PC-3 (cell line): ENCODE data around the gene NASP. TPM values are rescaled to one million over a fixed set of nuclear protein-coding genes. Genes with fewer than 3 reads are reported as not detected.
"Not testable (repeated sequence)": the region's sequence is repeated elsewhere in the genome, so short reads cannot be mapped to it uniquely, and the experiment has no call there.

Source experiments
- ATAC-seq: fragments of 200-7000 bp; cut with Tn5 transposase; 2 replicates; pipeline ENCODE4 v1.9.1; 2020; ENCODE audit warnings: mild to moderate bottlenecking, moderate library complexity
- BruUV-seq: library from RNA; stranded (reverse); fragments of 400-500 nt; replicated peaks from 2 replicates; lab custom pipeline; 2021; lab: Mats Ljungman, UMichigan
- CTCF ChIA-PET: fragments of 300-600 bp; sonication (Branson Sonifier 250); formaldehyde crosslinking; loops from one replicate; lab custom pipeline; 2022; ENCODE audit warnings: antibody characterized with exemption; lab: Charles Lee
- POLR2A ChIA-PET: fragments of 300-600 bp; sonication (Branson Sonifier 250); formaldehyde crosslinking; loops from one replicate; lab custom pipeline; 2022; ENCODE audit warnings: antibody characterized with exemption; ENCODE audit not compliant: unreplicated experiment; lab: Charles Lee
- DNase-seq: peaks from one replicate; pipeline ENCODE4 v3.0.0-alpha.2; 2015
- H2AFZ ChIP-seq: fragments of 300-600 bp; sonication (generic); 2 replicates; pipeline ENCODE4 v1.6.0; 2016; ENCODE audit warnings: antibody characterized with exemption, low read length
- H3F3A ChIP-seq: fragments of 300-600 bp; sonication (generic); one replicate; pipeline ENCODE4 v1.6.0; 2017; ENCODE audit warnings: antibody characterized with exemption, low read length, control low read depth, mild to moderate bottlenecking; ENCODE audit not compliant: unreplicated experiment
- H3K27ac ChIP-seq: fragments of 300-600 bp; sonication (generic); 2 replicates; pipeline ENCODE4 v1.5.1; 2016; ENCODE audit warnings: mild to moderate bottlenecking, low read length
- H3K27me3 ChIP-seq: fragments of 300-600 bp; sonication (generic); 2 replicates; pipeline ENCODE4 v1.6.1; 2016; ENCODE audit warnings: low read length, mixed read lengths
- H3K36me3 ChIP-seq: fragments of 300-600 bp; sonication (generic); 2 replicates; pipeline ENCODE4 v1.6.1; 2016; ENCODE audit warnings: low read depth, mixed run types, low read length, mixed read lengths
- H3K4me1 ChIP-seq: fragments of 300-600 bp; sonication (generic); 2 replicates; pipeline ENCODE4 v1.5.1; 2016; ENCODE audit warnings: low read length; ENCODE audit not compliant: insufficient read depth
- H3K4me2 ChIP-seq: fragments of 300-600 bp; sonication (generic); 2 replicates; pipeline ENCODE4 v1.6.0; 2016; ENCODE audit warnings: low read length
- H3K4me3 ChIP-seq: fragments of 300-600 bp; sonication (generic); 2 replicates; pipeline ENCODE4 v1.5.1; 2016; ENCODE audit warnings: mild to moderate bottlenecking, low read length, mixed read lengths
- H3K79me2 ChIP-seq: fragments of 300-600 bp; sonication (generic); 2 replicates; pipeline ENCODE4 v1.6.1; 2017; ENCODE audit warnings: low read length, mixed read lengths
- H3K9ac ChIP-seq: fragments of 300-600 bp; sonication (generic); 2 replicates; pipeline ENCODE4 v1.6.0; 2016; ENCODE audit warnings: mild to moderate bottlenecking, low read length
- H3K9me2 ChIP-seq: fragments of 300-600 bp; sonication (generic); replicated peaks from 2 replicates; pipeline ENCODE4 v1.6.1; 2016; ENCODE audit warnings: mixed run types, low read length, mixed read lengths
- H3K9me3 ChIP-seq: fragments of 300-600 bp; sonication (generic); 2 replicates; pipeline ENCODE4 v1.6.1; 2016; ENCODE audit warnings: low read length, mixed read lengths
- H4K20me1 ChIP-seq: fragments of 300-600 bp; sonication (generic); 2 replicates; pipeline ENCODE4 v1.6.1; 2016; ENCODE audit warnings: low read length, mixed read lengths
- EZH2 ChIP-seq: fragments of 300-600 bp; sonication (generic); IDR thresholded peaks from one replicate; pipeline ENCODE4 v1.6.1; 2017; ENCODE audit warnings: antibody characterized with exemption, mild to moderate bottlenecking, low read length; ENCODE audit not compliant: unreplicated experiment
- EZH2phosphoT487 ChIP-seq: fragments of 300-600 bp; sonication (generic); IDR thresholded peaks from 2 replicates; pipeline ENCODE4 v1.6.1; 2018; ENCODE audit warnings: mild to moderate bottlenecking, antibody characterized with exemption, low read length, borderline replicate concordance
- intact Hi-C: fragments of 100-400 bp; cut with micrococcal nuclease; formaldehyde crosslinking; loops from 2 replicates; pipeline ENCODE4 v1.9.0; 2023
- total RNA-seq: library from RNA; depleted of rRNA; stranded (reverse); fragments of >200 nt; gene quantifications from 2 replicates; pipeline ENCODE4 v1.2.3, GENCODE V29; 2014
- TF ChIP-seq, protein P1 (sequence below): fragments of 300-600 bp; sonication (generic); conservative IDR thresholded peaks from 2 replicates; pipeline ENCODE4 v1.5.1; 2017; ENCODE audit warnings: antibody characterized with exemption, low read depth, mild to moderate bottlenecking, low read length

NASP gene
- total RNA-seq, 1 experiment from 2014 or later: 119 TPM

DNA sequence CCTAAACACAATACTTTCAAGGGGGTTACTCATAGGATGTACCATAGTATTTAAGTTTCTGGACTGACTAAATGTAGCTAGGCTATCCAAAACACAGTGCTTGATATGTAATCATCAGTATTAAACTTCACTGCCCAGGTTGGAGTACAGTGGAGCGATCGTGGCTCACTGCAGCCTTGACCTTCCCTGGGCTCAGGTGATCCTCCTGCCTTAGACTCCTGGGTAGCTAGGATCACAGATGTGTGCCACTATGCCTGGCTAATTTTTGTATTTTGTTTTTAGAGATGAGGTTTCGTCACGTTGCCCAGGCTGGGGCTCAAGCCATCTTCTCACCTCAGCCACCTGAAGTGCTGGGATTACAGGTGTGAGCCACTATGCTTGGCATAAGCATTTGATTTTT lies 10.6 kb downstream of the NASP start:
- no peak overlapping the region for H3K4me2 ChIP-seq
- H4K20me1 ChIP-seq: peaks cover 45% of the 10 kb centered on the region
- peaks cover 89% of the 10 kb centered on the region for H3K79me2 ChIP-seq
- ChIA-PET POLR2A (no interaction called here), CTCF (no interaction called here)
- DNase-seq (no peak), ATAC-seq (no peak)
- H3K4me1 ChIP-seq: no peaks in the 10 kb centered on the region
- no TSS peak for BruUV-seq
- H2AFZ ChIP-seq: no peak overlapping the region
- no peaks in the 10 kb centered on the region for H3K27me3 ChIP-seq
- H3F3A ChIP-seq: no peaks in the 10 kb centered on the region
- H3K36me3 ChIP-seq: peaks cover 51% of the 10 kb centered on the region
- H3K9me3 ChIP-seq: no peaks in the 10 kb centered on the region
- H3K4me3 ChIP-seq: no peak overlapping the region
- no peaks in the 10 kb centered on the region for H3K9me2 ChIP-seq
- H3K27ac ChIP-seq: no peak overlapping the region
- intact Hi-C loops: no loop called here
- TF ChIP-seq EZH2phosphoT487: no peak
- no peak for TF ChIP-seq EZH2
- TF ChIP-seq, protein P1, sequence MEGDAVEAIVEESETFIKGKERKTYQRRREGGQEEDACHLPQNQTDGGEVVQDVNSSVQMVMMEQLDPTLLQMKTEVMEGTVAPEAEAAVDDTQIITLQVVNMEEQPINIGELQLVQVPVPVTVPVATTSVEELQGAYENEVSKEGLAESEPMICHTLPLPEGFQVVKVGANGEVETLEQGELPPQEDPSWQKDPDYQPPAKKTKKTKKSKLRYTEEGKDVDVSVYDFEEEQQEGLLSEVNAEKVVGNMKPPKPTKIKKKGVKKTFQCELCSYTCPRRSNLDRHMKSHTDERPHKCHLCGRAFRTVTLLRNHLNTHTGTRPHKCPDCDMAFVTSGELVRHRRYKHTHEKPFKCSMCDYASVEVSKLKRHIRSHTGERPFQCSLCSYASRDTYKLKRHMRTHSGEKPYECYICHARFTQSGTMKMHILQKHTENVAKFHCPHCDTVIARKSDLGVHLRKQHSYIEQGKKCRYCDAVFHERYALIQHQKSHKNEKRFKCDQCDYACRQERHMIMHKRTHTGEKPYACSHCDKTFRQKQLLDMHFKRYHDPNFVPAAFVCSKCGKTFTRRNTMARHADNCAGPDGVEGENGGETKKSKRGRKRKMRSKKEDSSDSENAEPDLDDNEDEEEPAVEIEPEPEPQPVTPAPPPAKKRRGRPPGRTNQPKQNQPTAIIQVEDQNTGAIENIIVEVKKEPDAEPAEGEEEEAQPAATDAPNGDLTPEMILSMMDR: no peak
- no peak overlapping the region for H3K9ac ChIP-seq

DNA sequence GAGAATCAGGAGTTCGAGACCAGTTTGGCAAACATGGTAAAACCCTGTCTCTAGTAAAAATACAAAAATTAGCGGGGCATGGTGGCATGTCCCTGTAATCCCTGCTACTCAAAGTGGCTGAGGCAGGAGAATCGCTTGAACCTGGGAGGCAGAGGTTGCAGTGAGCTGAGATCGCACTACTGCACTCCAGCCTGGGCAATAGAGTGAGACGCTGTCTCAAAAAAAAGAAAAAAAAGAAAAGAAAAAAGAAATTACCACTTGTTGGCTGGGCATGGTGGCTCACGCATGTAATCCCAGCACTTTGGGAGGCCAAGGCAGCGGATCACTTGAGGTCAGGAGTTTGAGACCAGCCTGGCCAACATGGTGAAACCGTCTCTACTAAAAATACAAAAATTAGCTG lies 12.9 kb downstream of the NASP start:
- H3K9me2 ChIP-seq, H3F3A ChIP-seq, H3K4me2 ChIP-seq, POLR2A ChIA-PET, H3K9ac ChIP-seq, H3K4me1 ChIP-seq, CTCF ChIA-PET, H2AFZ ChIP-seq, H3K9me3 ChIP-seq, H3K4me3 ChIP-seq, DNase-seq, H3K27ac ChIP-seq, H3K27me3 ChIP-seq, intact Hi-C loops, BruUV-seq, ATAC-seq: not testable (repeated sequence)
- Histone ChIP-seq H3K36me3 (peaks cover 46% of the 10 kb centered on the region), H4K20me1 (peaks cover 35% of the 10 kb centered on the region), H3K79me2 (peaks cover 86% of the 10 kb centered on the region)

DNA sequence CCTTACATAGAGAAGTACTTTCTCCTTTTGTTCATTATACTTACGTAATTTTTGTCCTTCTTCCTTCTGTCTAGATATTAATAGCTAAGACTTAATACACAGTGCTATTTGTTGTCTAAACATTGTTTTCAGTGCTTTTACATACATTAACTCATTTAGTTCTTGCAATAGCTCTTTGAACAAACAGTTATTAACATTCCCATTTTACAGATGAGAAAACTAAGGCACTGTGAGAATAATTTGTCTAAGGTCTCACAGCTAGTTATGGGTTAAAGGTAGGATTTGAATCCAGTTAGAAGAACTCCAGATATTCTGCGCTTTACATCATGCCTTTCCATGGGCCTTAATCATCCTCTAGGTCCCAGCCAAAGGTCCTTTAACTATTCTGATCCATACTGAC lies 20.4 kb downstream of the NASP start:
- Histone ChIP-seq H3K27me3 (no peaks in the 10 kb centered on the region), H3K36me3 (peaks cover 65% of the 10 kb centered on the region), H3K27ac (no peak overlapping the region), H2AFZ (no peak overlapping the region), H4K20me1 (peaks cover 24% of the 10 kb centered on the region; the same call in 1 of the 2 replicates), H3K9me2 (no peaks in the 10 kb centered on the region), H3K9ac (no peak overlapping the region), H3F3A (no peaks in the 10 kb centered on the region), H3K4me3 (no peak overlapping the region), H3K79me2 (peaks cover 40% of the 10 kb centered on the region), H3K9me3 (no peaks in the 10 kb centered on the region), H3K4me2 (no peak overlapping the region), H3K4me1 (no peaks in the 10 kb centered on the region)
- intact Hi-C loops: no loop called here
- ATAC-seq: no peak
- ChIA-PET CTCF (no interaction called here), POLR2A (no interaction called here)
- TF ChIP-seq EZH2phosphoT487 (no peak), EZH2 (no peak)
- TF ChIP-seq, protein P1: no peak
- no peak for DNase-seq
- no TSS peak for BruUV-seq
